A549 treated with RU486 at 1 μM for 4 hours (cell line): ENCODE data around the gene RBMY1A1. TPM values are rescaled to one million over a fixed set of nuclear protein-coding genes. Genes with fewer than 3 reads are reported as not detected.

Experiments used
- total RNA-seq: library from RNA; stranded (reverse); fragments of 200-300 nt; extraction: Qiagen RNA extraction; gene quantifications from 5 replicates; pipeline ENCODE4 v1.2.3, GENCODE V29; 2022; ENCODE audit warnings: low read depth

Gene RBMY1A1
- total RNA-seq = not detected in 5 replicates

GRCh38 chrY:21534579-21534978, at the start of gene RBMY1A1:
TSS of gene RBMY1A1 (plus strand) at chrY:21534879. CDS start at chrY:21536892, 2,013 bp downstream.

GRCh38 chrY:21511038-21511437, 23.6 kb upstream of the RBMY1A1 start, which contains the start of gene RBMY1B:
TSS of gene RBMY1B (plus strand) at chrY:21511338. CDS start at chrY:21513351, 2,013 bp downstream.

Other genes starting within 250 kb of the RBMY1A1 start
- not detected in 5 replicates for gene RBMY1B, start 23.5 kb upstream of the RBMY1A1 start, total RNA-seq